Activated CD8-positive, alpha-beta memory T cell treated with anti-CD3 and anti-CD28 coated beads for 48 hours (primary cell): Measurements from ENCODE around the gene TACC2.

Experiments used
- DNase-seq, 3 experiments: peaks; one replicate each; pipeline ENCODE4 v3.0.0-alpha.2; 2020; ENCODE audit warnings: low read depth in 2 of 3, low spot score in 2 of 3

The TACC2 gene

DNA sequence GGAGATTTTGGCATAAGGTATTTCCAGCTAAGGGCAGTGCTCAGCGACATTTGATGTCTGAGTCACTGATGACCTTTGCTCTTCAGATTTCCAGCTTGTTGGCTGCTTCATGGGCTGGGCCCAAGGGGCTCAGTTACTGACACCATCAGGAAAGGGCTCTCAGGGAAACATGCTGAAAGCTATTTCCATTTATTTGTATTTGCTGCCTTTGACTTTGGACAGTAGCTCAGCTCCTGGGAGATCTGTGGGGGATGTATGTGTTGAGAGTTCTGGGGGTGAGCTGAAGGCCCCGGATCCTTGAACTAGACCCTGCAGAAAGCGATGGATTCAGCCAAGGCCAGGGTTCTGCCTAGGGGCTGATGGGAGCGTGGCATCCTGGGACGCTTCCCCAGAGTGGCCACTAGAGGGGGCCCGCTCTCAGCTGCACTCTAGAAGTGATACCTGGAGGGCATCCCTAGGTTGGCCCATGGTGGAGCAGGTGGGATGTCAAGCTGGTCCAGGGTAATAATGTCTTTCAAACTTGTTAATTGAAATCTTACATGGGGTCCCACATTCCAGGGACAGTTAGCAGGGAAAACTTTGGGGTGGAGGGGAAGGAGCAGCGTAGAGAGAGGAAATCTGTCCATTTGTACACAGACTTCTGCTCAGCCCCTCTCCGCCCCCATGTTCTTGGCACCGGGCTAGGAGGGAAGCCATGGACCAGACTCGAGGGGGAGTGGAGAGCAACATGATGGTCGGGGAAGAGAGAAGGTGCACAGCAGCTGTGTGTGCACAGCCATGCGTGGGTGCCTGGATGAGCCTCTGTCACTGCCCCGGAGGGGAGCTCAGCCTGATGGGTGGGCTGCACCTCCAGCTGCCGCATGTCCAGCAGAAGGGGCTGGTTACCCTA lies 279.1 kb downstream of the TACC2 start:
- peak in 2 of 3 experiments; percentile 26 to 37 for DNase-seq

DNA sequence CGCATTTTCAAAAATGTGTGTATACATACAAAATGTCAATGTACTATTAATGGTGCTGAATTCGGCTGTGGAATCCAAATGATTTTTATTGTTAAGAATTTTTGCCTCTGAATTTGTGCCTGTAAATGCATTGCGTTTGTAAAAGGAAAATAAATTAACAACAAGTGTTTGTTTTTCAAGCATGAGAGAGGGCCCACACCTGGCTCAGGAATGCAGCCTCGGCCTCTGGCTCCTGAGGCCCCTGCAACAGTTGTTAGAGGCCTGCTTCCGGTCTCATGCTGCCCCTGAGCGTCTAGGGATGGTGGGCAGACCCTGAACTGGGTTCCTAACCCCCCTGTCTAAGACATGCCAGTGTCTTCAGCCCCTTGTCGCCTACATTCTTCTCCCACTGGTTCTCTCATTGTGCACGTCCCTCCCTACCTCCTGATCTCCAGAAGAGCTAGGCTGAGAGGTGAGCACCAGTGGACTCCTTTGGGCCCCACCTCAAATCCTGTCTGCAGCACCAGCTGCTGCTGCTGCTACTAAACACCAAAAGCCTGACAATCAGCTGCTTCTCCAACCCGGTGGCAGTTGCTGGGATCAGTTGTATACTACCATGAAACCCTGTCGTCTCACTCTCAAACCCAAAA lies 280.2 kb downstream of the TACC2 start:
- DNase-seq = no peak

DNA sequence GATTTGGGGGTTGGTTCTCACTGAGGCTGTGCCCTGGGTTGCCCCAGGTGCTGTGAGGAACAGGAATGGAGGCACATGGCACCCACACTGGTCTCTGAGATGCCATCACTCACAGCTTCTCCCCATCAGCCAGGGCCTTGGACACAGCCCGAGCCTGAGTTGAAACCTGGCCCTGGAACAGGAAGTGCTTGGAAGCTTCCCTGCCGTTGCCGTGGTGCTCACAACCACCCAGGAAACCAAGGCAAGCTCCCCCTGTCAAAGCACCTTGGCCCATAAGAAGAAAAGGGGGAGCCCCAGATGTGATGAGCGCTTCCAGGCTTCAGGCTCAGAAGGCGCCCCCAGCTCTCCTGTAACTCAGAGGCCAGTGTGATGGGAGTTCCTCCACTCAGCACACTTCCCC lies 282.1 kb downstream of the TACC2 start, which contains the start of gene BTBD16:
Gene BTBD16, plus strand, starts transcription at position 221 of the 400 bp plus-strand sequence. CDS start 3,786 bp downstream, outside the sequence.
- no peak for DNase-seq

DNA sequence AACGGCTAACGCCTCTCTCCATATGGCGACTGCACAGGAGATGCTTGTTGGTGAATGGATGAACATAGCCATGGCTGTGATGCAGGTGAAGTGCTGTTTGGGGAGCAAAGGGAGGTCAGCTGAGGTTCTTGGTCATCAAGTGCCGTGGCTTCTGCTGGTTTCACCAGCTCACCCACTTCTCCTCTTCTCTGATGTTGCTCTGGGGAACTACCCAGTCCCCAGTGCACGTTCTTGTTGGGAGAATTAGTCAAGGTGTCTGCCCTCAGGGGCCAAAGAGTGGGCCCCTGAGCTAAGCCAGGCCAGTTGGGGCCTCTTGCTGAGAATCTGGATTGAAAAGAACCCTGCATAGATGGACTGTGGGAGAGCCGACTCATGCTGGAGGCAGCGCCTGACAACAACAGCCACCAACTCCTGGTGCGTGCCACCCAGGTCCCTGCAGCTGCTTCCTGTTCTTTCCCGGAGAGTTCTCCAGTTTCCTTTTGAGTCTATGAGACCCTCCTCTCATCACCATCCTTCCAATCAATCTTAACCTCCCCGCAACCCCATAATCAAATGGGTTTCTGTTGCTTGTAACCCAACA lies 285.1 kb downstream of the TACC2 start:
- DNase-seq = no peak

DNA sequence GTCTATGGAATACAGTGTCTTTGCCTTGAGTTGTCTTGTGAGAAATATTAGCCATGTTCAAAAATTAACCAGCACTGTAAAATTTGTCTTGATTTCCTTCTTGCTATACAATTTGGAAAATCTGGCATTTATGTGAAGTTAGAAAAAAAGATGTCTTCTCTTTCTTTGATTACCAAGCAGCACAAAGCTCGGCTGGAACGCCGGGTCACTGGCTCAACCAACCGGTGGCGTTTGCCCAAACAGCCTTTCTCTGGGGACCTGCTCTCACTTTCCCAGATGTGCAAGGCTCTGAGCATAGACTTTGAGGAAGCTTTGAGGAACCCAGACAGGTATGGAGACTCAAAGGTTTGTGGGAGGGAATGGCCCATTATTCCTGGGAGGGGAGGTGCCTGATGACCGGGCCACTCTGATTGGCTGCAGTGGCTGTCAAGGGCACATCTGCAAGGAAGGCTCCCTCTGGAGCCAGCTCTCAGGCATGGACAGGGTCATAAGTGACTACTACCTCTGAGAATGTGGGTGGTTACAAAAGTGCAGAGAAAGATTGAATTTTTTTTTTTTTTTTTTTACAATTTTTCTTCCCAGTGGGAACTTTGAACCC lies 287.7 kb downstream of the TACC2 start:
- DNase-seq = no peak

DNA sequence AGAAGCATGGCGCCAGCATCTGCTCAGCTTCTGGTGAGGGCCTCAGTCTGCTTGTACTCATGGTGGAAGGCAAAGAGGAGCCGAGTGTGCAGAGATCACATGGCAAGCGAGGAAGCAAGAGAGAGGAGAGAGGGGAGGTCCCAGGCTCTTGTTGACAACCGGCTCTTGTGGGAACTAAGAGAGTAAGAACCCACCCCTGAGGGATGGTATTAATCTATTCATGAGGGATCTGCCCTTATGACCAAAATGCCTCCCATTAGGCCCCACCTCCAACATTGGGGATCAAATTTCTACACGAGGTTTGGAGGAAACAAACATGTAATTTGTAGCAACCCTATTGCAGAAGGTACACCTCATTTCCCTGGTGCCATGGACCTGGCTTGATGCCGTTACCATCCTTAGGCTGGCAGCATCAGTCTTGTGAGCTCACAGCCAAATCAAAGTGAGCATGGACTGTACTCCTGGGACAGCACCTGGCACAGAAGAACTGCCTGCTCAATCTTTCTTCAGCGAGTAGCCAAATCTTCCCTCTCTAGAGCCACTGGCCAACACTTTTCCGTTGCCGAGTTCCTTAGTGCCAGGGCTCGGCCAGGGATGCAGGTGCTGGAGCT lies 288.7 kb downstream of the TACC2 start:
- DNase-seq = no peak

DNA sequence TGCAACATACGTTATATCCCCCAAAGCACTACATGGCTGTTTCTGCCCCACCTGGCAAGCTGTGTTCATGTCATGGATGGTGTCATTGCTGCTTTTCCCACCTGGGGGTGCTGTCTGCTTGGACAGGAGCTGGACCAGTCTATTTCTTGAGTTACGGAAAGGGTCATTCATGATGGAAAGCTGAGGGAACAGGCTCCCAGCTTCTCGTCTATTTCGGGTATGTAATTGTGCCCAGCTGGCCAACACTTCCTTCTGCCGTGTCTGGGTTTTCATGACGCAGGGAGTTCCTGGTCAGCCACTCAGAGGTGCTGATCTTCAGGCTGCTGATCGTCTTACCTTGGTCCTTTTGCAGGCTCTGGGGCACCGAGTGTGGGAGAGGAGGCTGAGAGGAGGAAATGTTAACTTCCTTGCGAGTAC lies 290.8 kb downstream of the TACC2 start:
- no peak for DNase-seq

DNA sequence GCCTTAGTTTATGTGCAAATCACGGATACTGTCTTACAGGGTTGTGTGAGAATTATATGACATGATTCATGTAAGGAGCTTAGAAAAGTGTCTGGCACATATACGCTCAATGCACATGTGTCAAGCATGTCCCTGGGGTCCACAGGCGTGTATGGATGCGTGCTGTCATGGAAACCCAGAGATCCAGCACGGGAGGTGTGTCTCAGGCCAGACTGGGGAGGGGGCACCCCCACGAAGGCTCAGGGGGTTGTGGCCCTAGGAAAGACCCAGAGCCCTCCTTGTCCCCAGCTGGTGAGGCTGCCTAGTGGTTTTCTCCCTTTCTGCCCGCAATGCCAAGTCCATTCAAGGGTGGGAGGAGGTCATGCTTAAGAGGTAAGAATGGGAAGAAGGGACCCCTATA lies 291.2 kb downstream of the TACC2 start:
- no peak for DNase-seq

DNA sequence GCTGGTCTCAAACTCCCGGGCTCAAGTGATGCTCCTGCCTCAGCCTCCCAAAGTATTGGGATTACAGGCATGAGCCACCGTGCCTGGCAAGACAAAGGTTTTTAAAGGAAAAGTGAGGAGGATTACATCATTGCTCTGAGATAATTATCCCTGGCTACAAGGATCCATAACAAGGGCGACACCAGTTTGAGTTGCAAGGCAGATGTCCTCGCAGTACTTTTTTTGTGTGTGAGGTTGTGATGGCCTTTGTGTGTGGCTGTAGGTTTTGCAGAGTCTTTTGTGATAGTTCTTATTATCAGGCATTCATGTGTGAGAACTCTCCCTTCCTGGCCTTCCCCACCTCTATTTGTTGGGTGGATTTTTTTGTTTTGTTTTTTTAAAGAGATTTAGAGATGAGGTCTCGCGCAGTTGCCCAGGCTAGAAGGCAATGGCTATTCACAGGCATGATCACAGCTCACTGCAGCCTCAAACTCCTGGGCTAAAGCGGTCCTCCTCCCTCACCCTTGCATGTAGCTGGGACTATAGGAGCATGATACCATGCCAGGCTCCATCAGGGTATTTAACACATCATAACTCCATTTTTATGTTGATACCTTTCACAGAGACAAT lies 292.2 kb downstream of the TACC2 start:
- no peak for DNase-seq

DNA sequence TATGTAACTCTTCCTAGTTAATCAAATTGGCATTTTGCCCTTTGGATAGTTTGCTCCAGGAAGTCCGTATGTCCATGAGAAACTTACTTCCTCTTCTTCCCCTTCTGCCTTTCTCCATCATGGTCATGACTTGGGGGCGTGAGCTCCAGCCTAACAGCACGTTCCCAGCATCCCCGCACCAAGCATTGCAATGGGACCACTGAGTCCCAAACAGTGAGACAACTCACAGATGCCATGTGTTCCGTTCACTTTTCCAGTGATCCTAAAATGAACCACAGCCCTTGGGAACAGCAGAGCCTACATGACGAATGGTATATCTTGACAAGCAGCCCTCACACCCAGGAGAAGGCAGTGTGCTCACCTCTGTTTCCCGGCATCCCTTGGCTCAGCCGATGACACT lies 292.8 kb downstream of the TACC2 start:
- DNase-seq = no peak

DNA sequence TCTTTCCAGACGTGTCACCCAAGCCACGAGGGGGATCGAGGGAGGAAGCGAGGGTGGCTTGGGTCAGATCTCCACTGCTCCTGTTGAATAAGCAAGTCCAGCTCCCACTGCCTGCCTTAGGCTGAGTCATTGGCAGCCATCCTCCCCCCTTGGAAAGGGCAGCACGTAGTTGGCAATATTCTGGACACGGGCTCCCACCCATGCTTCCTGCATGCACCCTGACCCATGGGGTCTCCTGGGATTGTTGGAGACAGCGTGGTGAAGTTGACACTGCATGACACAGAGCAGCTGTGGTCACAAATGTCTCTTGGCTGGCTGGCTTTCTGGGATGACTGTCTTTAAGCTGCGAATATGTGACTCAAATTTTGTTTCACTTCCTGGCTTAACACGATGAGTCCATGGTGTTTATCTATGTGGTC lies 293.3 kb downstream of the TACC2 start:
- no peak for DNase-seq

DNA sequence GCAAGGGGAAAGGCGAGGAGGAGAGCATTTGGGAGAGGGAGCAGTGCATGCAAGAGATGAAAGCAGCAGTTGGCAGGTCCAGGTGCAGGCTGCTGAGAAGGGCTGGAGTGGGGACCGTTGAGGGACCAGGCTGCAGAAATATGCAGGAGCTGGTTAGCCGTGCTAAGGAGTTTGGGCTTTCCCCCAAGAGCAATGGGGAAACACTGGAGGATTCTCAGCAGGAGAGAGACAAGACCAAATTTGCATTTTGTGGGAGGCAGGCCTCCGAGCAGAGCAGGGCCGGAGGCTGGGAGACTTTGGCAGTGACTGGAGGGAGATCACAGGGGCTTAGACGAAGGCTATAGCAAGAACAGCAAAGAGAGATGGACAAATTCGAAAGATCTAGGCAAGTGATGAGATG lies 293.9 kb downstream of the TACC2 start:
- DNase-seq = no peak

DNA sequence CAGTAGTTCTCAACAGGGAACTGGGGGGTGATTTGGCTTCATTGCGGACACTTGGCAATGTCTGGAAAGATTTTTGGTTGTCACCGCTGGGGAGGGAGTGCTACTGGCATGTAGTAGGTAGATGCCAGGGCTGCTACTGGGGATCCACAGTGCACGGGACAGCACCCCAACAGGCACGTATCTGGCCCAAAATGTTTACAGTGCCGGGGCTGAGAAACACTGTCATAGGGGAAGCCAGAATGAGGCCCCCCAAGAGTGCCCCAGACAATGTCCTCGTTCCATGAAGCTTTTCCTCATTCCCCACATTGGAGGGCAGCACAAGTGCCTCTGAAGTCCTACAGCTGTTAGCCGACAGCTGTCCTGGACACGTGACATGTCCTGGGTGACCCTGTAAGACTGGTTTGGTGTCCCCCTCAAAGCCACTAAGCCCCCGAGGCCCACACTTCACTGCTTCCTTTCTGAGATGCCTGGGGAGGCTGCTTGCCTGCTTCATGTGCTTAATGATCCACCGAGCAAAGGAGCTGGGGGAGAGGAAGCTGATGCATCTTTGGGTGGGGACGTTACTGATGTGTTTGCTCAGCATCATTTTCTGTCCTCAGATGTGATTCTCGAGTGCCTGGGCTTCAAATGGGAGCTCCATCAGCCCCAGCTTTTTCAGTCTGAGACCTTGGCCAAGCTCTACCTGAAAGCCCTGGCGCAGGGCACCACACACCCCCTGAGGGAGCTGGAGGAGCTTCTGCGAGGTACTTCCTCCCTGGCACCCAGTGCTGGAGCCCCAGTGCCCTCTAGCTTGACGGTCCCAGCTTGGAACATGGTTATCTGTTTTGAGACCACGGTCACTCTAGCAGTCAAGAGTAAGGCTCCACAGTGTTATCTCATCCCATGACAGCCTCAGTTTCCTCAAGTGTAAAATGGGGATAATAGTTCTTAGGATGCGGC lies 296.8 kb downstream of the TACC2 start:
- no peak for DNase-seq

DNA sequence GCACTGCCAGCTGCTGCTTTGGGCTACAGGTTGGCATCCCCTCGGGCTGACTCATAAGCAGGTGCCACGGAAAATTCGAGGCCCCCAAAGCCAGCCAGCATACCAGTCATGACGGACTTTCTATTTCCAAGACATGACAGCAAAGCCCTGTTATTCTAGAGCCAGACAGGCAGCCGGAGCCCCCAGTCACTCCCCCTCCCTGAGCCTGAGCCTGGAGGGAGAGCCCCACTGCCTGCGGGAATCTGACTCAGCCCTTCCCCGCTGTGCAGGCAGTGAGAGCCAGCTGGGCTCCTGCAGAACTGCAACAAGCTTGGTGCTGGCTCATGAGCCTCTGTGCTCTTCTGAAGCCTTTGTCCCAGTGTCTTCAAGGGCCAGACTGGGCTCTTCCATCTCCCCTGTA lies 297.9 kb downstream of the TACC2 start:
- DNase-seq = no peak

DNA sequence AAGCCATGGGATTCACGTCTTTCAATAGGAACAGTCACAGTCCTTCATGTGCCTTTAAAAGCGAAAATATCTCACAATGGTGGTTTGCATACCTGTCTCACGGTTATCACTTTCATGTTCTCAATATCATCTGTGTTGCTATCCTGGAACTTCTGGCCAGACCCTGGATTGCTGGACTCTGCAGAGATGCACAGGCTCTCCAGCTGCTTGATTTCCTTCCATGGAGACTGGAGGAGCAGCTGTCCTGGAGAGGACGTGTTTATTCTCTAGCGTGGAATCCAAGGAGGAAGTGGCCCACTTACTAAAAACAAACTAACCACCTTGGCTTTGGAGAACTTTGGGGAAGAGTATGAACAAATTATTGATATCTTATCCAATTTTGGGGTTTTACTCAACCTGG lies 298.6 kb downstream of the TACC2 start:
- DNase-seq = no peak

DNA sequence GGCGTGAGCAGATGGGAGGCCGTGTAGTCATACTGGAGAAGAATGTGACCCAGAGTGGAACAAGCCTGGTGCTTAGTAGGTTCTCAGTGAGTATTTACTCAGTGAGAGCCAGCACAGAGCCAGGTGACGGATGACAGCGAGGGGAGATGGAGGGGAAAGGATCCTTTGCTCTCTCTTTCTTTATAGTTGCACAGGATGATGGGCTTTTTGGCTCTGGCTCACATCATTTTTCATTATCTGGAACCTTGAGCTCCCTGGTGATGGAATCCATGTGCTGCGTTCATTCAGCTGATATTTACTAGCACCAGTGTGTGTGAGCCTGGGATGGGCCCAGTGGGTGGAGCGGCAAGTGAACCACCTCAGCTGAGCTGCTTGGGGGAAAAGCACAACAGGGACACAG lies 299.3 kb downstream of the TACC2 start:
- no peak for DNase-seq

DNA sequence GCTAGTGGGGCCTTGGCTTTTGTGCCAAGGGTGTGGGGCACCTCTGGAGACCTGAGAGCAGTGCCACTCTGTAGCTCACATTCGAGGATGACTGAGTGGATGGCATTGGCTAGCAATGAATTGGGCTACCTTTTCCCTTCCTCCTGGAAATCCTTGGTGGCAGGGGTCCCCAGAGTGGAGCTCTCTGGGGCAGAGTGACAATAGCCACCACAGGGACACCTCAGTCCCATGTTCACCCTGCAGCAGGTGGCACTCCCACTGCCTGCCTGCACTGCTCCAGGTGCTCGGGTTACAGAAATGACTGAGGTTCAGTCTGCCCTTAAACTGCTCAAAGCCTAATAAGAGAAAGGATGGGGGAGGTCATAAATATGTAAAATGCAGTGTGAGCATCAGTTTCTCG lies 300.0 kb downstream of the TACC2 start:
- no peak for DNase-seq

DNA sequence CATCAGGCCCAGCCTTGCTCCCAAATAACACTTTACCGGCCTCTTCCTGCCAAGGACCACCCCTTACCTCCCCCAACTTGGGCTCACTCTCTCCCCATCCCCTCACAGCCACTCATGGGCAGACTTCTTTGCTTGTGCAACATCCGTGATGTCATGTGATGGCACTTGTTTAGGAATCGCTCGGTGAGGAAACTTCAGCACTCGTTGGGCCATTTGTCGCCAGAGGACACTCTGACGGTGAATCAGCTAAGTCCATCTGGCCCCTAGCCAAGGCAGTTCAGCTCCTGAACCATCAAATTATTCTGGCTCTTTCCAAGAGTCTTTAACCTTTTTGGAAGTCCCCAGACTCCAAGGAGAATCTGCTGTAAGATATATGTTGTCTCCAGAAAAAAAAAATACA lies 301.4 kb downstream of the TACC2 start:
- no peak for DNase-seq

DNA sequence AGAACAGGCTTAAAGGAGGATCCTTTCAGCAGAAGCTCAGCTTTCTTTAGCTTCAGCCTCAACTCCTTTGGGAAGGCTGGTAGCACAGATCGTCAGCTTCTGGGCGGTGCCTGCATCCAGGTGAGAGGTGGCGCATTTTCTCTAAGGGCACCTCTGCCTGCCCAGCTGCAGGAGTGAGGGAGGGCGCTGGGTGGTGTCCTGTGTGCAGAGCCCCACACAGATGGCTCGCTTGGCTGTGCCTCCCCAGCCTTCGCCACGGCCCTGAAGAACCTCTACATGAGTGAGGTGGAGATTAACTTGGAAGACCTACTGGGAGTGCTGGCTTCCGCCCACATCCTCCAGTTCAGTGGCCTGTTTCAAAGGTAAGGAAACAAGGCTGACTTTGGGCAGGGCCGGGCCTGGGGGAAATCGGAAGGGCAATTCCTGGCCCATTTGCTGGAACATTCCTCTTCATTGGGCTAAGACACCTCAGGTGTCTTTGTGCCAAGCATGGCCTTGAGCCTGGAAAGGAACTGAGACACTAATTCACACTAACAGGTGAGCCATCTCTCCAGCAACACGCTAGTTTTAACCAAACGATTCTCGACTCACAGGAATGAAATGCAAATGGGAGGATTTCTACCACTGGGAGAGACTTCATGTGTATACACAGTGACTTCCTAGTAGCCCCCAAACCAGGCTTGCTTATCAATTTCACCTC lies 302.0 kb downstream of the TACC2 start:
- no peak for DNase-seq
